ENCODE measurements around the gene PLA2G4A.

DNA sequence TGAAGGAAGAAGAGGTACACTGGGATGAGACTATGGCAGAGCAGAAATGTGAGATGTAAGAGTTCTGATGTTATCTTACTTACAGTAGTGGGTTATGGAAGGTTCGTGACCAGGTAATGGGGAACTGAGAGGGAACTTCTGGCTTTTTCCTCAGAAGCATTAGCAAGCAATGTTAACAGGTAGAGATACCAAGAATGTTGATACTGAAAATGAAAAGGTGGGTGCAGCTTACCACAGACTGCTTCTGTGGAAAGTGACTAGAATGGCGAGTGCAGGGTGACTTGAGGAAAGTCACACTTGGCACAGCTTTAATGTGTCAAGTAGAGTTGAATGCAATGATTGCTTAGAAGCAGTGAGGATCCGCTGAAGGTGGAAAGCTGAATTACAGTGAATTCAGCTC lies 70.8 kb downstream of the PLA2G4A start:
- TF ChIP-seq, protein P1, sequence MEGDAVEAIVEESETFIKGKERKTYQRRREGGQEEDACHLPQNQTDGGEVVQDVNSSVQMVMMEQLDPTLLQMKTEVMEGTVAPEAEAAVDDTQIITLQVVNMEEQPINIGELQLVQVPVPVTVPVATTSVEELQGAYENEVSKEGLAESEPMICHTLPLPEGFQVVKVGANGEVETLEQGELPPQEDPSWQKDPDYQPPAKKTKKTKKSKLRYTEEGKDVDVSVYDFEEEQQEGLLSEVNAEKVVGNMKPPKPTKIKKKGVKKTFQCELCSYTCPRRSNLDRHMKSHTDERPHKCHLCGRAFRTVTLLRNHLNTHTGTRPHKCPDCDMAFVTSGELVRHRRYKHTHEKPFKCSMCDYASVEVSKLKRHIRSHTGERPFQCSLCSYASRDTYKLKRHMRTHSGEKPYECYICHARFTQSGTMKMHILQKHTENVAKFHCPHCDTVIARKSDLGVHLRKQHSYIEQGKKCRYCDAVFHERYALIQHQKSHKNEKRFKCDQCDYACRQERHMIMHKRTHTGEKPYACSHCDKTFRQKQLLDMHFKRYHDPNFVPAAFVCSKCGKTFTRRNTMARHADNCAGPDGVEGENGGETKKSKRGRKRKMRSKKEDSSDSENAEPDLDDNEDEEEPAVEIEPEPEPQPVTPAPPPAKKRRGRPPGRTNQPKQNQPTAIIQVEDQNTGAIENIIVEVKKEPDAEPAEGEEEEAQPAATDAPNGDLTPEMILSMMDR (IDR thresholded peaks at IDR 0.05): no peak
- no peak for TF ChIP-seq POLR2A (IDR thresholded peaks at IDR 0.05)

All from adrenal gland (tissue), 5 donors.